Measurements from ENCODE around the gene SMARCB1.

- TF ChIP-seq POLR2A (IDR thresholded peaks at IDR 0.05) (no peak), CTCF (IDR thresholded peaks at IDR 0.05) (no peak)
Measured at GRCh38 chr22:23803001-23803819, 16.4 kb downstream of the SMARCB1 start.
